IPS-18c (cell line): ENCODE measurements around the gene TMEM198.
A peak's percentile ranks its signal among the peaks of the same experiment; 100 is the strongest.

ENCODE experiments used
- H3K4me3 ChIP-seq: 2 replicates; pipeline ENCODE4 v1.7.0; 2013; ENCODE audit warnings: low read depth, mild to moderate bottlenecking, low read length, moderate library complexity; ENCODE audit not compliant: insufficient read depth
- H3K9me3 ChIP-seq: one replicate; pipeline ENCODE4 v1.6.1; 2013; ENCODE audit warnings: mild to moderate bottlenecking, low read length, moderate library complexity; ENCODE audit not compliant: control insufficient read depth, insufficient read depth

Gene TMEM198

GRCh38 chr2:219519526-219519916, 24.3 kb upstream of the TMEM198 start:
- Histone ChIP-seq H3K4me3 (no peak overlapping the region), H3K9me3 (no peaks in the 10 kb centered on the region)

DNA sequence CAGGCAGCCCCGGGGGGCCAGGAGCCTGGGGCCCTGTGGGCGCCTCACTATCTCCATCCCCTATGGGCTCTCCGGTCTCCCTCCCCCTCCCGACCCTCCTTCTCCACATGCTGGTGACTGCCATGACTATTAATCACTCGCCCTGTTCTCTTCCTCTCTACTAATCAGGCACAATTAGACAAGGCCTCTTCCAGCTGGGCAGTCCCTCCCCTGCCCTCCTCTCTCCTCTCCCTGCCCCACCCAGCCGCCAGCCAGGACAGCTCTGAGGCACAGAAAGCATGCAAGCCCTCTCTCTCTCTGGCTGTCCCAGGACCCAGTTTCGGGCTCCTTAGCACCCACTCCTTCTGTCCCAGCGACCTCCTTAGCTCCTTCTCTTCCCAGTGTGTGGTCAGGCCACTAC, 23.7 kb upstream of the TMEM198 start:
- no peaks in the 10 kb centered on the region for H3K9me3 ChIP-seq
- H3K4me3 ChIP-seq, result no peak overlapping the region

GRCh38 chr2:219521066-219521880, 22.6 kb upstream of the TMEM198 start:
- H3K4me3 ChIP-seq, result no peak overlapping the region

DNA sequence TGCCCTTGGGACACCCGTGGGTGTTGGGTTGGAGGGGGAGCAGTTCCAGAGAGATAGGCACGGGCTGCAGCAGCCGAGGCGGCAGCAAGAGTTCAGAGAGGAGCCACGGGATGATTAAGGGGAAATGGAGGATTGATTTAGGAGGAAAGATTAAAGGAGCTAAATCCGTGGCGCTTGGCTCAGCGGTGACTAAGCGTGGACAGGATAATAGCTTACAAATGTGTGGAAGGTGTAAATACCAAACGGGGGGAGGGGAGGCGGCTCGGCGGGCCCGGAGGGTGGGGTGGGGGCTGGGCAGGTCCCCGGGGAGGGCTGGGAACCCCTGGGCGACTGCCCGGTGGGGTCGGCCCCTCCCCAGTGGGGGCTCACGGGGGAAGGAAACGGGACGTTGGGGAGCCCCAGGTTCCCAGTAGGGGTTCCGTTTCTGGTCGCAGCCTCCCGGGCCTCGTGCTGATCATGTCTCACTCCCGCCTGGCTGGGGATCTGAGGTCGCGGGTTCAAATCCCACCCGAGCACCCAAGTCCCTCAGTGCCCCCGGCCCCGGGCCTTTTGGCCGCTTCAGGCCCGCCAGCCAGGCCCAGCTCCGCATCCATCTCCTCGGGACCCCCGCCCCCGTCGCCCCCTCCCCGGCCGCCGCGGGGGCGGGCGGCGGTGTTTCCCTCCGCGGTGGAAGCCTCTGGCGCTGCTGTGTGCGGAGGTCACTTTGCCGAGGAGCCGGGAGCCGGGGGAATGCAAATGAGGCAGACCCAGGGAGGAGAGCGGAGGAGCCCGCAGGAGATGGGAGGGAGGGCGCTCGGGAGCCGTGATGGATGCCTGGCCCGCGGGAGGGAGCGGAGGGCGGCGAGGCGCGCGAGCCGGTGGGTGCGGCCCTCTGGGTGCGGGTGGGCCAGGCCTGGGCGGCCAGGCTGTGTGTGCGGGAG, 21.5 kb upstream of the TMEM198 start:
- Histone ChIP-seq H3K4me3 (peak overlapping the region; percentile 50), H3K9me3 (no peaks in the 10 kb centered on the region)

More at GRCh38 chr2:219521066-219521880, 22.6 kb upstream of the TMEM198 start:
- no peaks in the 10 kb centered on the region for H3K9me3 ChIP-seq

- H3K9me3 ChIP-seq, result no peaks in the 10 kb centered on the region
- peak overlapping the region; percentile 50 for H3K4me3 ChIP-seq
Observed at GRCh38 chr2:219523031-219523671, 20.7 kb upstream of the TMEM198 start.

DNA sequence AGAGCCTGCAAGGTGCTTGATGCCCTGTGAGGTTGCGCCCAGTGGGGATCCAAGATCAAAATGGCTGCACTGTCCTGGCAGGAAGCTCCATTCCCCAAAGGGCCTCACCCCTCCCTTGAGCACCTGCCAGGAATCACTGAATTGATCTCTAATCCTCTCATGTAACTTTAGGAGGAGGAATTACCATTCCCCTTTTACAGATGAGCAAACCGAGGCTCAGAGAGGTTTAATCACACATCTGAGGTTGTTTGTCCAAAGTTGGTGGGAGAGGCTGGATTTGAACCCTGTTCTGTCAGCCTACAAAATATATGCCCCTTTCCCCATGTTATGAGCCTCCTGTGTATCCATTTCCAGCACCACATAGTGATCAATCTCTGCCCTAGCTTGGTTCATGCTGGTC, 19.0 kb upstream of the TMEM198 start:
- Histone ChIP-seq H3K9me3 (peaks cover 2% of the 10 kb centered on the region), H3K4me3 (no peak overlapping the region)

DNA sequence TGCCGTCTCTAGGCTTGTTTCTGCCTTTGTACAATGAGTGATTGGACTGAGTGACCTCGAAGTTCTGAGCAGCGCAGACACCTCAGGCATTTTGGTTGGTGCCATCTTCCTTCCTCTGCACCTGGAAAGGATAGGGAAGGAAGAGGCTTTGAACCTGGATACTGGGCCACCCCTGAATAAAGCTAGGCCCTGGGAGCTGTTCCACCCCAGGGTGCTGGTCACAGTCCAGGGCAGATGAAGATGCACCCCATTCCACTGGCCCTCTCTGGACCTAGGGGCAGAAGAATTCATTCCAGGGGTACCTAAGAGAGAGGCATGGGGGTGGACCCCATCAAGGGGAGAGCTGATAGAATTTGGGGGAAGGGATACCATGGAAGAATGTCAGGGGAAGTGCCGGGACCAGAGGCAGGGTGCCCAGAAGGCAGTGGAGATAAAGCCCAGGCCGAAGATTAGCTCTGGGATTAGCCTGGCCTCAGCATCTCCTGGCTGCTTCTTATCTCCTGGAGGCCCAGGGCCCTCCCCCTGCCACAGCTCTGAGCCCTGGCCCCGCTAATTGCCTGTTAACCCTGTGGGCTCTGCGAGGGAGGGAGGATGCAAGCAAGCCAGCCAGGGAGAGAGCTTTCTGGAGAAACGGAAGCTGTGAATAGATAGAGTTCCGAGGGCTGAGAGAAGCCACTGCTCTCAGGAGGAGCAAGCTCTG, 18.1 kb upstream of the TMEM198 start:
- H3K4me3 ChIP-seq, result no peak overlapping the region
- H3K9me3 ChIP-seq, result peaks cover 2% of the 10 kb centered on the region

DNA sequence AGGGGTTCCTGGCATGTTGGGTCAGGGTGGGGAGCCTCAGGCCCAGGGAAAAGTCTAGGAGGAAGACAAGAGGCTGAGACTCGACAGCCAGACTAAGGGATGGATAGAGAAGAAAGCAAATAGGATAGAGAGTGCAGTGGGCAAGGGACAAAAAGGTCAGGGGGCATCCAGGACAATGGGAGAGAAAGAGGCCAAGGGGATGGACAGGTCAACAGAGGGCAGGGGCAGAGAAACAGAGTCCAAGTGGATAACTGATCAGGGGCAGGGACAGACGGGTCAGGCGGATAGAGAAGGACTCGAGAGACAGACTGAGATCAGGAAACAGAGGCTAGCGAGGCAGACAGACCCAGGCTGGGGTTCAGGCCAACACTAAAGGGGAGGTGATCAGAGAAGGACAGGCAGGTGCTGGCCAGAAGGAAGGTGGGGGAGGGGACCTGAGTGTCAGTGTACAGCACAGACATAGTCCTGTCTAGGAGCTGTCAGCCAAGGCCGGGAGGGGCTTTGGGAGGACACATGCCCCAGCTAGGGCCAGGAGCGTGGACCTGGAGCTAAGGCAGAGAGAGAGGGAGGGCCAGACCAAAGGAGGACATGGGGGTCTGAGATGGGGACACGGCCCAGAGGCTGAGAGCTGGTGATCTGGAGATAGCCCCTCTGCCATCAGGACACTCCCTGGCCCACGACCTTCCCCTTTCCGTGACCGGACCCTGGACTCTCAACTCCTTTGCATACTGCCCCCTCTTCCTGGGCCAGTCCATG, 17.3 kb upstream of the TMEM198 start:
- peaks cover 2% of the 10 kb centered on the region for H3K9me3 ChIP-seq
- no peak overlapping the region for H3K4me3 ChIP-seq

GRCh38 chr2:219527076-219527394, 16.8 kb upstream of the TMEM198 start:
- Histone ChIP-seq H3K4me3 (no peak overlapping the region), H3K9me3 (peaks cover 2% of the 10 kb centered on the region)

- peaks cover 2% of the 10 kb centered on the region for H3K9me3 ChIP-seq
- H3K4me3 ChIP-seq, result no peak overlapping the region
Observed at GRCh38 chr2:219527472-219527871, 16.4 kb upstream of the TMEM198 start.

DNA sequence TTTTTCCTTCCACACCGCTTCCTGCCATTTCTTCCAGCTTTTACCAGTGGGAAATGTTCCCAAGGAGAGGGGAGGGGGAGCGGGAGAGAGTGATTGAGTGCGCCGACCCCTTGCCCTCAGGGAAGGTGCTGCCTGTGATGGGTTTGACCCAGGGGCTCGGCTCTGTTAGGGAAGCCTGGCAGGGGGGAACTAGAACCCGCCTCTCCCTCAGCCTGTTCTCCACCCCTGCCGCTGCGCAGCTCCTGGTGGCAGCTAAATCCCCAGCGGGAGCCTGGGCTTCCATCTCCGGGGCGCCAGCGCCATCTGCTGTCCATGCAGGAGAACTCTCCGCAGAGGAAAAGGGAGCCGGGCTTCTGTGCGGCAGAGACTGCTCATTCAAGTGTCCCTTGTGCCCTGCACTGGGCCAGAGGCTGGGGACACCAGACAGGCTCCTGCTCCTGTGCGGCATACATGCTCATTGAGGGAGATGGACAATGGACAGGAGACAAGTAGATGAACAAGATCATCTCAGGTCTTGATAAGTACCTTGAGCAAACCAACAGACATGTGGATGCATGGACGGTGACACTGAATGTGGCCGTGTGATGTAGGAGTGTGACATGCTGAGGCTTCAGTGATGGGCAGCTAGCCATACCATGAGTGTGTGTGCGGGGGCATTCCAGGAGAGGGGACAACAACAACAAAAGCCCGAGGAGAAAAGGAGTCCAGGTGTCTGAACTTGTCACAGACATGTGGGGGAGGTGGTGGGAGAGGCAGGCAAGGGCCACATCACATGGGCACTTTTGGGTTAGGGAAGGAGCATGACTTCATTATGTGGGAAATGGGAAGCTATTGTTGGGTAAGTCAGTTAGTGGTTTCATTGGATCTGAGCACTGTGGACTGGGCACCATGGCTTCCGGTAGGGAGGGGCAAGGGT, 13.5 kb upstream of the TMEM198 start:
- Histone ChIP-seq H3K9me3 (peaks cover 2% of the 10 kb centered on the region), H3K4me3 (peak overlapping the region; percentile 40; the same call in 1 of the 2 replicates)

DNA sequence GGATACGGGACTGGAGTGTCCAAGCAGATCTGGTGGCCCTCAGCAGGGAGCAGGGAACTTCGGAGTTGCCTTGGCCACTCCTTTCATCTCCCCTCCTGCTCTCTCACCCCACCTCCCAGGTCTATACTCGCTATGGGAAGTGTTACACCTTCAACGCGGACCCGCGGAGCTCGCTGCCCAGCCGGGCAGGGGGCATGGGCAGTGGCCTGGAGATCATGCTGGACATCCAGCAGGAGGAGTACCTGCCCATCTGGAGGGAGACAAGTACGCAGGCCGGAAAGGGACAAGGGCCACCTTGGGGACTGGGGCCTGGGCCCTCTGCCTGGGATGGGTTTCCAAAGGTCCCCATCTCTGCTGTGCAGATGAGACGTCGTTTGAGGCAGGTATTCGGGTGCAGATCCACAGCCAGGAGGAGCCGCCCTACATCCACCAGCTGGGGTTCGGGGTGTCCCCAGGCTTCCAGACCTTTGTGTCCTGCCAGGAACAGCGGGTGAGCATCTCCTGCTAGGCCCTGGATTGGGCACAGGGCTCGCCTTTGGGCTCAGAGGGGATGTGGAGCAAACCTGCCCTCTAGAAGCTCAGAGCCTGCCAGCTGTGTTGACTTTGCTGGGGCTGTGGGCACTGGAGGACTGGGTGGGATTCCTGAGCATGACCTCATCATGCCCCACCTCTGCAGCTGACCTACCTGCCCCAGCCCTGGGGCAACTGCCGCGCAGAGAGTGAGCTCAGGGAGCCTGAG, 12.0 kb upstream of the TMEM198 start:
- Histone ChIP-seq H3K4me3 (no peak overlapping the region), H3K9me3 (peaks cover 2% of the 10 kb centered on the region)

DNA sequence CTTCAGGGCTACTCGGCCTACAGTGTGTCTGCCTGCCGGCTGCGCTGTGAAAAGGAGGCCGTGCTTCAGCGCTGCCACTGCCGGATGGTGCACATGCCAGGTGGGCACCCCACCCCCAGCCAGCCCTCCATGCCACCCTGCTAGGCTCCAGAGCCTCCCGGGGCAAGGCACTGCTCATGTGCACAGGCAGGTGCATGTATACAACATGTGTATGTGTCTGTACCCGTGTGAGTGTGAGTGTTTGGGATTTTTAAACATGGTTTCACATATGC, 11.5 kb upstream of the TMEM198 start:
- Histone ChIP-seq H3K4me3 (no peak overlapping the region), H3K9me3 (peaks cover 2% of the 10 kb centered on the region)

DNA sequence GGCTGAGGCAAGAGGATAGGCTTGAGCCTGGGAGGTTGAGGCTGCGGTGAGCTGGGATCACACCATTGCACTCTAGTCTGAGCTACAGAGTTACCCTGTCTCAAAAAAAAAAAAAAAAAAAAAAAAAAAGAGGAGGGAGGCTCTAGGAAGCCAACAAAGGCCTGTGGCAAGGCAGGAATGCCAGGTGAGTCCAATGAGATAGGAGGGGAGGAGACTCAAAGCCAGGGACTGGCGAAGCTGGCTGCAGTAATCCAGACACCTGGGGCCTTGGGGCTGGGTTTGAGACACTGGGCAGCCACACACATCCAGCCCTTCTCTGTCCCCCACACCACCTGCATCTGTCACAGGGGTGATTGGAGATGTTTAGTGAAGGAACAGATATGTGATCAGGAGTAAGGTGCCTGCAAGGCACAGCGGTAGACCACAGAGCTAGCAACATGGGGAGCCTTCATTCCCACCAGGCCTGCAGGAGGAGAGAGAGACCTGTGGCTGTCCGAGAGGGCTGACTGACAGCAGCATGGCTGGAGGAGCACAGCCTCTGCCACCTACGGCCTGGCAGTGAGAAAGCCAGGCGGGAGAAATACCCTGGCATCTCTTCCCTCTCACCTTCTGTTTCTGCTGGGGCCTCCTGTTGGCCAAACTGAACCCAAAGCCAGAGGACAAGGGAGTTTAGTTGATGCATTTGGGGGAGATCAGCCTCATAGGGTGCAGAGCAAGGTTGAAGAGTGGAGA, 9.7 kb upstream of the TMEM198 start:
- peaks cover 2% of the 10 kb centered on the region for H3K9me3 ChIP-seq
- H3K4me3 ChIP-seq, result no peak overlapping the region

DNA sequence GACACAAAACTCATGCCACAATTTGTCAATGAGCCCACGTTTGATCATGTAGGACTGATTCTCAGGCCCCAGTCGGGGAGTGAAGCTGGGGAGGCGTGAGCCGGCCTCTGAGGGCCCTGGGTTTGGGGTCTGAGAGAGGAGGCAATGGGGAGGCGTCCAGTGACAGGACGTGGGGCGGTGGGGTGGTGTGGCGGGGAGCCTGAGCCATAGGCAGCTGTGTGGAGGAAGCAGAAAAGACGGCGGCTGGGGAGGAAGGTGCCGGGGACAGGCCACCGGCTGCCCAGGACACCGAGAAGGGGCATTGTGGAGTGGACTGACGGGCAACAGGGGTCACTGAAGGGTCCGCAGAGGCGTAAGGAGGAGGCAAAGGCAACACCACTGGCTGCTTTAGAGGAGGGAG, 7.4 kb upstream of the TMEM198 start:
- no peaks in the 10 kb centered on the region for H3K9me3 ChIP-seq
- no peak overlapping the region for H3K4me3 ChIP-seq
